ENCODE results near the gene CSNK2B. TPM values are rescaled to one million over a fixed set of nuclear protein-coding genes. Genes with fewer than 3 reads are reported as not detected.

CSNK2B gene
- polyA plus RNA-seq (ENCODE audit: insufficient read length in 3 of 3) = 100 to 1,000 TPM; 227 to 252 (median 236) TPM
- long read RNA-seq, donor 1, transcript CSNK2B-203 (7 exons, 948 nt) = major isoform, 119 of 135 reads
- long read RNA-seq, donor 1, partial matches to known transcripts = 8 of 135 reads
- long read RNA-seq, donor 1, other reads (novel, unspliced or antisense) = 5 of 135 reads
- long read RNA-seq, donor 2, transcript CSNK2B-203 (7 exons, 948 nt) = major isoform, 123 of 133 reads
- long read RNA-seq, donor 2, partial matches to known transcripts = 10 of 133 reads
- long read RNA-seq, donor 2, other reads (novel, unspliced or antisense) = 0 of 133 reads
- long read RNA-seq, donor 3, transcript CSNK2B-203 (7 exons, 948 nt) = major isoform, 122 of 151 reads
- long read RNA-seq, donor 3, partial matches to known transcripts = 18 of 151 reads
- long read RNA-seq, donor 3, other reads (novel, unspliced or antisense) = 6 of 151 reads
- long read RNA-seq, donor 4, transcript CSNK2B-203 (7 exons, 948 nt) = major isoform, 100 of 131 reads
- long read RNA-seq, donor 4, partial matches to known transcripts = 16 of 131 reads
- long read RNA-seq, donor 4, other reads (novel, unspliced or antisense) = 7 of 131 reads
- long read RNA-seq, donor 5, transcript CSNK2B-203 (7 exons, 948 nt) = major isoform, 59 of 71 reads
- long read RNA-seq, donor 5, partial matches to known transcripts = 8 of 71 reads
- long read RNA-seq, donor 5, other reads (novel, unspliced or antisense) = 0 of 71 reads
- long read RNA-seq, donor 6, transcript CSNK2B-203 (7 exons, 948 nt) = major isoform, 68 of 84 reads
- long read RNA-seq, donor 6, partial matches to known transcripts = 11 of 84 reads
- long read RNA-seq, donor 6, other reads (novel, unspliced or antisense) = 0 of 84 reads
- long read RNA-seq, donor 7, transcript CSNK2B-203 (7 exons, 948 nt) = major isoform, 96 of 146 reads
- long read RNA-seq, donor 7, partial matches to known transcripts = 38 of 146 reads
- long read RNA-seq, donor 7, other reads (novel, unspliced or antisense) = 6 of 146 reads
- long read RNA-seq, donor 8, transcript CSNK2B-203 (7 exons, 948 nt) = major isoform, 45 of 53 reads
- long read RNA-seq, donor 8, partial matches to known transcripts = 5 of 53 reads
- long read RNA-seq, donor 8, other reads (novel, unspliced or antisense) = 0 of 53 reads
- long read RNA-seq, donor 9, transcript CSNK2B-203 (7 exons, 948 nt) = major isoform, 138 of 160 reads
- long read RNA-seq, donor 9, partial matches to known transcripts = 11 of 160 reads
- long read RNA-seq, donor 9, other reads (novel, unspliced or antisense) = 5 of 160 reads
- long read RNA-seq, donor 10, transcript CSNK2B-203 (7 exons, 948 nt) = major isoform, 65 of 82 reads
- long read RNA-seq, donor 10, partial matches to known transcripts = 11 of 82 reads
- long read RNA-seq, donor 10, other reads (novel, unspliced or antisense) = 0 of 82 reads
- long read RNA-seq, donor 11, transcript CSNK2B-203 (7 exons, 948 nt) = major isoform, 78 of 96 reads
- long read RNA-seq, donor 11, partial matches to known transcripts = 11 of 96 reads
- long read RNA-seq, donor 11, other reads (novel, unspliced or antisense) = 0 of 96 reads
- long read RNA-seq, donor 12, transcript CSNK2B-203 (7 exons, 948 nt) = major isoform, 126 of 162 reads
- long read RNA-seq, donor 12, partial matches to known transcripts = 19 of 162 reads
- long read RNA-seq, donor 12, other reads (novel, unspliced or antisense) = 10 of 162 reads
- long read RNA-seq, donor 13, transcript CSNK2B-208 (5 exons, 785 nt) = minor isoform, 5 of 92 reads
- long read RNA-seq, donor 13, transcript CSNK2B-203 (7 exons, 948 nt) = major isoform, 67 of 92 reads
- long read RNA-seq, donor 13, partial matches to known transcripts = 17 of 92 reads
- long read RNA-seq, donor 13, other reads (novel, unspliced or antisense) = 0 of 92 reads
- long read RNA-seq, donor 14, transcript CSNK2B-203 (7 exons, 948 nt) = major isoform, 137 of 216 reads
- long read RNA-seq, donor 14, partial matches to known transcripts = 66 of 216 reads
- long read RNA-seq, donor 14, other reads (novel, unspliced or antisense) = 5 of 216 reads
- long read RNA-seq, donor 15, transcript CSNK2B-203 (7 exons, 948 nt) = major isoform, 107 of 131 reads
- long read RNA-seq, donor 15, partial matches to known transcripts = 20 of 131 reads
- long read RNA-seq, donor 15, other reads (novel, unspliced or antisense) = 0 of 131 reads
- long read RNA-seq, donor 16, transcript CSNK2B-203 (7 exons, 948 nt) = major isoform, 122 of 154 reads
- long read RNA-seq, donor 16, partial matches to known transcripts = 25 of 154 reads
- long read RNA-seq, donor 16, other reads (novel, unspliced or antisense) = 0 of 154 reads

GRCh38 chr6:31665501-31666336 lies at the start of gene CSNK2B:
Gene CSNK2B, plus strand, starts transcription at chr6:31666080. Its CDS starts 752 bp downstream, at chr6:31666832.
- DNase-seq = peak; percentile 98

DNA sequence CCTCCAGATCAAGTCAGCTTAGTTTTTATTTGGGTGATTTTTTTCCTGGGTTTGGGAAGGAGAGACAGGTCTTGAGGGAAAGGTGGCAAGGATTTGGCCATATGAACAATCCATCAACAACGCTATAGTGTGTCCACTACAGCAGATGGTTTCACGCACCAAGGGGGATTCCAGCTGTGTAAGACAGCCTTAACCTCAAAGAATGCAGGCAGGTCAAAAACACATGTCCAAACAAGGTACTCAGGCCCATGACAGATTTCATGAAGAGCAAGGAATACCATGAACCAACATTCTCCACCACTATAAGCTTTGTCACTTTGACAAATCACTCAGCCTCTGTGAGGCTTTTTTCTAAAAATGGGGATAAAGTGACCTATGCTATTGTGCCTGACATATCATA lies 48.9 kb upstream of the CSNK2B start:
- DNase-seq = no peak

DNA sequence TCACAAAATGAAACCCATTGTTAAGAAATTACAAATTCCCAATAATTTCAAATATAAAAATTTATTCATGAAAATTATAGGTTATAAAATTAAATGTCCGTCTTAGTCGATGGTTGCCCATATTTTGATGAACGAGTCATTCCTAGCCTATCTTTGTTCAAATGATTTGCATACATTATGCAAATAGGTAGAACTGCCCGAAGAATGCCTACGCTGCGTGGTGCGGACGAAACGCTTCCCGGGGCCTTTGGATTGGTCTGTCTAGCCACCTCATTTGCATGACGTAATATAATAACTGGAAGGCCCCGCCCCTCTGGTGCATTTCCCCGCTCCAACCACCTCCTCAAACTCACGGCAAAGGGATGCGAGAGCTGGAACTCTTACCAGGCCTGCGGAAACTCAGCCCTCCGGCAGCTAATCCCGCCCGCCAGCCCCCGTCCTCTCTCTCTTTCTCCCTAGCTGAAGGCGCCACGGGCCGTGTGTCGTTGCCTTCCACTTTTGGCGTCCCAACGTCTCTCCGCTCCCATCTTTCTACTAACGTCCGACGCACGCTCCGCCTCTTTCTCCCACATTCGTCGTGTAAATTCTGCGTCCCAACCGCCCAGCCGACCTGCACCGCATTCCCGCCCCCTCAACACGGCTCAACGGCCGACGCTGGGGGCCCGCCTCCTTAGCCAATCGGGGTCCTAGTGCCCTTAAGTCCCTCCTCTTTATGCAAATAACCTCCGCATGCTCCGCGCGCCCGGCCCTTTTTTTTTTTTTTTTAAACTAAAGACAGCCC lies 45.9 kb upstream of the CSNK2B start:
- DNase-seq = peak; percentile 99

GRCh38 chr6:31620586-31621319 lies 45.1 kb upstream of the CSNK2B start, which contains the start of gene PRRC2A:
Gene PRRC2A, plus strand, starts transcription at chr6:31620715. Its CDS starts 2,075 bp downstream, at chr6:31622790.
- peak; percentile 75 for DNase-seq

DNA sequence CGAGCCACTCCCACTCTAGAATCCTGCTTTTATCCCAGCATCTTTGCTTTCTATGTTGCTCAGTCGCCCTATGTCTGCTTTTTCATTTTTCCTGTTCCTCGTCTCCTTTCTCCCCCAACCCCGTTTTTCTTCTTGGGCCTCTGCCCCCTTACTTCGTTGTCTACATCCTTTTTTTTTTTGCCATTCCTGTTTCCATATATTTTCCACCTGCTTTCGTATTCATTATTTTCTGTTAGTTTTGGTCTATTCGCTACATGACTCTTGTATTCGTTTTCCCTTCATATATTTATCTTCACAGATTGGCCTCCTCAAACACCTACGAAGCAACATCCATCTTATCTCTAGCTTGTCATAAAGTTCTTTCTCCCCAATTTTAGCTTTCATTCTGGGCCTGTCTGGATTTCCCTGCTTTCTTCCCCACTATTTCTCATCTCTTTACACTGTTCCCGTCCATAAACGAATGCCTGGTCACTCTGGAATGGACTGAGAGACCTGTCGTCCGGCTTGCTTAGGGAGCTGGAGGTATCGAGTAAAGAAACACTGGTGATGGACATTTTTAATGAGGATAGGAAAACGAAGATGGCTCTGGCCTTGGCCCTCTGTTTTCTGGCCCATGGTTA lies 44.5 kb upstream of the CSNK2B start:
- no peak for DNase-seq

DNA sequence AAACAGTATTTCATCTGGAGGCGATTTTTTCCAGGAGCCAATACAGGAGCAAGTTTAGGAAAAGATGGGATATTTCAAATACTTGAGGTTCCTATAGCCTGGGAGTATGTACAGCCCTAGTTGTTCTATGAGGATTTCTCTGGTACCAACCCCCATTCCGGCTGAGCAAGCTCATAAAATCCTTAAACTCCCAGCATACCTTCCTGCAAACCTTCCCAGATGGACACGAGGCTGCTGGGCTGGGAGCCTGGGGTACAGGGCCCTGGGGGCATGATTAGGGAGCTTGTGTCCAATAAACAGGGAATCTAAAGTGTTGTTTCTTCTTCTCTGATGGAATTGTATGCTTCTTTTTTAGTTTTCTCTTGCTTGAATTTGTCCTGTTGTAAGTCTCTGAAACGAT lies 43.9 kb upstream of the CSNK2B start:
- DNase-seq = peak; percentile 21

DNA sequence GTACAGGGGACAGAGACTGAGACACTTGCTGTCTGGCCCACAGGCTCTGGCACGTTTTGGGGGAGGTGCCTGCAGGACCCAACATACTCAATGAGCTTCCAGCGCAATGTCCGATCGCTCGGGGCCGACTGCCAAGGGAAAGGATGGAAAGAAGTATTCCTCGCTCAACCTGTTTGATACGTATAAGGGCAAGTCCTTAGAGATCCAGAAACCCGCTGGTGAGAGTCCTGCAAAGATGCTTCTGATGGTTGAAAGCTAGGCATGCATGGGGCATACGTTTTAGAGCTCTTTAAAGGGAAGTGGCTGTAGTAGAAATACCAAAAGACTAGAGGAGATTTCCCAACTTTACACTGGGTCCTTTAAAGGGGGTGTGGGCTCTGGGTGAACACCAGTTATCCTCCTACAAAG lies 43.2 kb upstream of the CSNK2B start:
- DNase-seq = no peak

- DNase-seq = no peak
Measured at GRCh38 chr6:31624070-31624469, 41.8 kb upstream of the CSNK2B start.

DNA sequence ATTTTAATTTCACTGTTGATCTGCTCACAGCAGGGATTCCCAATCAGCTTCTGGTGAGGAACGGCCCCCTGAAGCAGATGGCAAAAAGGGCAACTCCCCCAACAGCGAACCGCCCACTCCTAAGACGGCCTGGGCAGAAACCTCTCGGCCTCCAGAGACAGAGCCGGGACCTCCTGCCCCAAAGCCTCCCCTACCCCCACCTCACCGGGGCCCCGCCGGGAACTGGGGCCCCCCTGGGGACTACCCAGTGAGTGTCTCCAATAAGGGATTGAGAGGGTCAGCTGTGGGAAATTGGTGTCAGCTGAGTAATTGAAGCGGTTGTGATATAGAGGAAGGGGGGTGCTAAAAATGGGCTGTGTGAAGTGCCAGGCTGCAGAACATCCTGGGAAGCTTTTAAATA lies 38.9 kb upstream of the CSNK2B start:
- no peak for DNase-seq

DNA sequence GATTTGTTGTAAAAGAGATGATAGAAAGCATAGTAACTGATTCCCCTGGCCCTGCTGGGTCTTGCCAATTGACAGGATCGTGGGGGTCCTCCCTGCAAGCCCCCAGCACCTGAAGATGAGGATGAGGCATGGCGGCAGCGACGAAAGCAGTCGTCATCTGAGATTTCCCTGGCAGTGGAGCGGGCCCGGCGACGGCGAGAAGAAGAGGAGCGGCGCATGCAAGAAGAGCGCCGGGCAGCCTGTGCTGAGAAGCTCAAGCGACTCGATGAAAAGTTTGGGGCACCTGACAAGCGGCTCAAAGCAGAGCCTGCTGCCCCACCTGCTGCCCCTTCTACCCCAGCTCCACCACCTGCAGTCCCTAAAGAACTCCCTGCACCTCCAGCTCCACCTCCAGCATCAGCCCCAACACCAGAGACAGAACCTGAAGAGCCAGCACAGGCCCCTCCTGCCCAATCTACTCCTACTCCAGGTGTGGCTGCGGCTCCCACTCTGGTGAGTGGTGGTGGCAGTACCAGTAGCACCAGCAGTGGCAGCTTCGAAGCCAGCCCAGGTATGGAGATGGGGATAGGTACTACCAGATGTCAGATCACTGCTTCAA lies 38.1 kb upstream of the CSNK2B start:
- DNase-seq = no peak

DNA sequence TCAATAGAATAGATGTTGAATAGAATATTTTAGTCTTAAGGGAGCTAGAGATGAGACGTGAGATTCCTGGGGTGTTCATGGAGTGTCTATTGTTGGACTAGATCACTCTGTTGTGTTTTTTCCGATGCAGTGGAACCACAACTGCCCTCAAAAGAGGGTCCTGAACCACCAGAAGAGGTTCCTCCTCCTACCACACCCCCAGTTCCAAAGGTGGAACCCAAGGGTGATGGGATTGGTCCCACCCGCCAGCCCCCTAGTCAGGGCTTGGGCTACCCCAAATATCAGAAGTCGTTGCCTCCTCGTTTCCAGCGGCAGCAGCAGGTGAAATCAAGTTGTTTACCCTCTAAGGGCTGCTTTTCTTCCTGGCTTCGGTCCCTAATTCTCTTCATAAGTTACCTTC lies 36.9 kb upstream of the CSNK2B start:
- DNase-seq = no peak

- DNase-seq = no peak
Measured at GRCh38 chr6:31630177-31630934, 35.5 kb upstream of the CSNK2B start.

- no peak for DNase-seq
Measured at GRCh38 chr6:31631209-31631608, 34.7 kb upstream of the CSNK2B start.

DNA sequence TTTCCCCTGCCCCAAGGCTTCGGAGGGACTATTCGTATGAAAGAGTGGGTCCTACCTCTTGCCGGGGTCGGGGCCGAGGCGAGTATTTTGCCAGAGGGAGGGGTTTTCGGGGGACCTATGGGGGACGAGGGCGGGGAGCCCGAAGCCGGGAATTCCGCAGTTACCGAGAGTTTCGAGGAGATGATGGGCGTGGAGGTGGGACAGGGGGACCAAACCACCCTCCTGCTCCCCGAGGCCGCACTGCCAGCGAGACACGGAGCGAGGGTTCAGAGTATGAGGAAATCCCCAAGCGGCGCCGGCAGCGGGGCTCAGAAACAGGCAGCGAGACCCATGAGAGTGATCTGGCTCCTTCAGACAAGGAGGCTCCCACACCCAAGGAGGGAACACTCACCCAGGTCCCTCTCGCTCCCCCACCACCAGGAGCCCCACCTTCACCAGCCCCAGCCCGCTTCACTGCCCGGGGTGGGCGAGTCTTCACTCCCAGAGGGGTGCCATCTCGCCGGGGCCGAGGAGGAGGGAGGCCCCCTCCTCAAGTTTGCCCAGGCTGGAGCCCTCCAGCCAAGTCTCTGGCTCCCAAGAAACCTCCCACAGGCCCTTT lies 34.1 kb upstream of the CSNK2B start:
- no peak for DNase-seq
